Measurements from ENCODE around the gene LRRC15.

Gene LRRC15

DNA sequence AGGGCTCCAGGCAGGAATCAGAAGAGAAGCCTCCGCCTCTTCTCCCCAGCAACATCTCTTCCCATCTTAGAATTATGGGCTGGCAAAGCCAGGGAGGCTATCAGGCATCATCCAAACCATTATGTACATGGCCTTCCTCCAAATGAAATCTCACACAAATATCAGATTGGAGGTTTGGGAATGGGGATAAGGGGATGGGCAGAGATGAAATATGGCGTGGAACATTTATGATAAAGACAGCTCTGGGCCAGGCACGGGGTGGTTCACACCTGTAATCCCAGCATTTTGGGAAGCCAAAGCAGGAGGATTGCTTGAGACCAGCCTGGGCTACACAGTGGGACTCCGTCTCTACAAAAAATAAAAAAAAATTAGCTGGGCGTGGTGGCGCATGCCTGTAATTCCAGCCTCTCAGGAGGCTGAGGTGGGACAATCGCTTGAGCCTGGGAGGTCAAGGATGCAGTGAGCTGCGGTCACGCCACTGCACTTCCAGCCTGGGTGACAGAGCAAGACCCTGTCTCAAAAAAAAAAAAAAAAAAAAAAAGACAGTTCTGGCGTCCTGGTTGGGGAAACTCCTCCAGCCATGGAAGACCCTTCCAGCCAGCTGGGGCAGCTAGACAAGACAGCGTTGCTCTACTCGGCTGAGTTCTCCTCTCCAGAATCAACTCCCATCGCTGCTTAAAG is 55.0 kb downstream of the LRRC15 start:
- H3K27me3 Mint-ChIP-seq: peaks cover 60% of the 10 kb centered on the region
- peak overlapping the region; percentile 73 for H3K4me3 Mint-ChIP-seq
- peaks cover 9% of the 10 kb centered on the region for H3K9me3 Mint-ChIP-seq
- no peak for ATAC-seq (replicated peaks; ENCODE audit: extremely low read depth, poor library complexity, severe bottlenecking)
- DNase-seq (ENCODE audit: low spot score in 2 of 2): no peak
- peaks cover 6% of the 10 kb centered on the region for H3K4me1 Mint-ChIP-seq
- H3K36me3 Mint-ChIP-seq (ENCODE audit: insufficient read depth): peaks cover 3% of the 10 kb centered on the region
- no peak overlapping the region for H3K27ac Mint-ChIP-seq (ENCODE audit: low read depth)

DNA sequence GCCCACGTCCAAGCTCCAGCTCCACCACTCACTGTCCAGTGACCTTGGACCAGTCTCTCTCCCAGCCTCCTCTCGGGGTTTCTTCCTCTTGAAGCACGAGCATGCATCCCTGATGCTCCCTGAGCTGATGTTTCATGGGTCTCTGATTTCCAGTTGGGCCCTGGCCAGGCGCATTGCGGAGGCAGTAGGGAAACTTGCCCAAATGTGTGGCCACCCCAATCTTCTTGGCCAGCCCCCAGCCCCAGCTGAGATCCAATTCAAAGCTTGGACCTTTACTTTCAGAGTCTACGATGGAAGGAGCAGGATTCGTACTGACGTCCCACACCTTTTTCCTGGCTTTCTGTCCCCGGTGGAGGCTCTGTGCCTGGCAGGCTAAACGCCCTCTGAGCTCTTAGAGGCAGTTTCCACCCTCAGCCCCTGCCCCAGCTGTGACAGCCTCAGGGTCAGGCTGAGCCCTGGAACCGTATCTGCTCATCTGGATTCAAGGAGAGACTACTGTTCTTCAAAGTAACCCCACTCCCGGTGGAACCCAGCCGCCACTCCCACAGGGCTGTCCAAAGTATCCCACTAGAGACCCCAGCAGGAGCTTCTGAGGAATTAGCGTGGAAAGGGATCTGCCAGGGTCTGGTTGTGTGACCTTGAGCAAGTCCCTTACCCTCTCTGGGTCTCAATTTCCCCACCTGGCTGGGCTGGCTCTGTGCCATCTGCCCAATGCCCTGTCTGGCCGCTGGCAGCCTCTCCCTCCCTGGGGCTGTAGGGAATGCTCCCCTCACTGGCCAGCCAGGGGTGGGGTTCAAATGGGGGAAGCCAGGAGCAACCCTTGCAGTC is 55.8 kb downstream of the LRRC15 start:
- H3K4me3 Mint-ChIP-seq: no peak overlapping the region
- peaks cover 3% of the 10 kb centered on the region for H3K36me3 Mint-ChIP-seq (ENCODE audit: insufficient read depth)
- H3K9me3 Mint-ChIP-seq: peaks cover 1% of the 10 kb centered on the region
- no peak for DNase-seq (ENCODE audit: low spot score in 2 of 2)
- H3K27ac Mint-ChIP-seq (ENCODE audit: low read depth): no peak overlapping the region
- ATAC-seq (replicated peaks; ENCODE audit: extremely low read depth, poor library complexity, severe bottlenecking): no peak
- H3K4me1 Mint-ChIP-seq: peaks cover 6% of the 10 kb centered on the region
- H3K27me3 Mint-ChIP-seq: peaks cover 53% of the 10 kb centered on the region

GRCh38 chr3:194312743-194313281 is 56.7 kb downstream of the LRRC15 start:
- no peak overlapping the region for H3K4me3 Mint-ChIP-seq
- H3K36me3 Mint-ChIP-seq (ENCODE audit: insufficient read depth): peaks cover 3% of the 10 kb centered on the region
- H3K27me3 Mint-ChIP-seq: peaks cover 43% of the 10 kb centered on the region
- DNase-seq (ENCODE audit: low spot score in 2 of 2) (no peak), ATAC-seq (replicated peaks; ENCODE audit: extremely low read depth, poor library complexity, severe bottlenecking) (no peak)
- peaks cover 6% of the 10 kb centered on the region for H3K4me1 Mint-ChIP-seq
- H3K9me3 Mint-ChIP-seq: no peaks in the 10 kb centered on the region
- no peak overlapping the region for H3K27ac Mint-ChIP-seq (ENCODE audit: low read depth)

- Mint-ChIP-seq H3K4me1 (peaks cover 9% of the 10 kb centered on the region), H3K36me3 (ENCODE audit: insufficient read depth) (peaks cover 3% of the 10 kb centered on the region), H3K27me3 (peaks cover 37% of the 10 kb centered on the region), H3K4me3 (no peak overlapping the region), H3K27ac (ENCODE audit: low read depth) (no peak overlapping the region), H3K9me3 (no peaks in the 10 kb centered on the region)
- DNase-seq (ENCODE audit: low spot score in 2 of 2): no peak
- ATAC-seq (replicated peaks; ENCODE audit: extremely low read depth, poor library complexity, severe bottlenecking): no peak
Measured at GRCh38 chr3:194312186-194312742, 57.3 kb downstream of the LRRC15 start.

DNA sequence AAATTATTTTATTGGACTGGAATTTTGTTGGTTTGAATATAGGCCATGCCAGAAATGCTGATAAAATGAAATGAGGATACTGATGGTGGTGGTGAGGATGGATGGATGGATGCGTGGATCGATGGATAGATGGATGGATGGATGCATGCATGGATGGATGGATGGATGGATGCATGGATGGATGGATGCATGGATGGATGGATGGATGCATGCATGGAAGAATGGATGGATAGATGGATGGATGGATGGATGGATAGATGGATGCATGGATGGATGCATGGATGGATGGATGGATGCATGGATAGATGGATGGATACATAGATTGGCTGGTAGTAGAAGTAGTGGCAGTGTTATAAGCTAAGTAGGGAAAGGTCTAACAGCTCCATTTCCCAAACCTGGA is 58.5 kb downstream of the LRRC15 start:
- peaks cover 25% of the 10 kb centered on the region for H3K27me3 Mint-ChIP-seq
- H3K27ac Mint-ChIP-seq (ENCODE audit: low read depth): no peak overlapping the region
- H3K36me3 Mint-ChIP-seq (ENCODE audit: insufficient read depth): peaks cover 2% of the 10 kb centered on the region
- H3K9me3 Mint-ChIP-seq: no peaks in the 10 kb centered on the region
- peaks cover 22% of the 10 kb centered on the region for H3K4me1 Mint-ChIP-seq
- DNase-seq (ENCODE audit: low spot score in 2 of 2): no peak
- ATAC-seq (replicated peaks; ENCODE audit: extremely low read depth, poor library complexity, severe bottlenecking): no peak
- no peak overlapping the region for H3K4me3 Mint-ChIP-seq

GRCh38 chr3:194310060-194310835 is 59.3 kb downstream of the LRRC15 start:
- Mint-ChIP-seq H3K4me3 (no peak overlapping the region), H3K27ac (ENCODE audit: low read depth) (no peak overlapping the region), H3K9me3 (no peaks in the 10 kb centered on the region), H3K27me3 (peaks cover 21% of the 10 kb centered on the region), H3K36me3 (ENCODE audit: insufficient read depth) (peaks cover 2% of the 10 kb centered on the region), H3K4me1 (peaks cover 25% of the 10 kb centered on the region)
- no peak for DNase-seq (ENCODE audit: low spot score in 2 of 2)
- no peak for ATAC-seq (replicated peaks; ENCODE audit: extremely low read depth, poor library complexity, severe bottlenecking)

DNA sequence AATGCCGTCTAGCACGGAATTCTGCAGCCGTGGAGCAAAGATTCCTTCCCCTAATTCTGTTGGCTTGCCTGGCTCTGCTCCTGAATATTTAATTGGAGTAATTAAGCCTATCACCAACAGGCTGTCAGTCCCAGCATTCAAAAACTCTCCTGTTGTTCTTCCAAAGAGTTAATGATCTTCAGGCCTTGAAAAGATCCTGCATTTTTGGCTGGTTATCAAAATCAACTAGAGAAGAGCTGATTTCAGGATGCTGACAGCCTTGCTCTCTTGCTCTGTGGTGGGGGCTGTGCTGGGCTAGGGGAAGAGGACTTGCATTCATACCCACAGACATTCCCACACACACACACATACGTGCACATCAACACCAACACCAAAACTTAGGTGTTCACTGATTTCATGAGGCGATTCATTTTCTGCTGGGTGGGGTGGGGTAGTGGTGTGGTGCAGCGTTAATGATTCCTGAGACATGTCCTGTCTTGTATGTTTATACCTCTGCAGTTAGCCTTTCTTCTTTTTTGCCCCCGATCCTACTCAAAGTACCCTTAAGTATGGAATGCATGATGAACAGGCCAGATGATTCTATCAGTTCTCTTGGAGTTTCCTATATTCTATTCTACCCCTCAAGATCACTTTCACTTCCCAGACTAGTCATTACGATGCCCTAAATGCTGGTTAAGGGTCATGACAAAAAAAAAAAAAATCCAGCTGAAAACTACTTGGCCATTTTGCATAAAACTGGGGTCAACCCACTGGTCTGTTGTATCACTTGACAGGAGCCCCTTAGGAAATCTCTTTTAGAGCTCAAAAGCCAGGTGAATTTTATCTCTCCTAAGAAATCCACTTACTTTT is 60.7 kb downstream of the LRRC15 start:
- Mint-ChIP-seq H3K27me3 (peaks cover 14% of the 10 kb centered on the region), H3K27ac (ENCODE audit: low read depth) (no peak overlapping the region), H3K4me3 (no peak overlapping the region), H3K4me1 (peaks cover 26% of the 10 kb centered on the region), H3K36me3 (ENCODE audit: insufficient read depth) (peaks cover 2% of the 10 kb centered on the region), H3K9me3 (no peaks in the 10 kb centered on the region)
- DNase-seq (ENCODE audit: low spot score in 2 of 2): no peak
- no peak for ATAC-seq (replicated peaks; ENCODE audit: extremely low read depth, poor library complexity, severe bottlenecking)

- Mint-ChIP-seq H3K36me3 (ENCODE audit: insufficient read depth) (peaks cover 2% of the 10 kb centered on the region), H3K27ac (ENCODE audit: low read depth) (no peak overlapping the region), H3K9me3 (no peaks in the 10 kb centered on the region), H3K4me1 (peaks cover 26% of the 10 kb centered on the region), H3K27me3 (peaks cover 13% of the 10 kb centered on the region), H3K4me3 (no peak overlapping the region)
- no peak for DNase-seq (ENCODE audit: low spot score in 2 of 2)
- ATAC-seq (replicated peaks; ENCODE audit: extremely low read depth, poor library complexity, severe bottlenecking): no peak
Measured at GRCh38 chr3:194307849-194308248, 61.7 kb downstream of the LRRC15 start.

DNA sequence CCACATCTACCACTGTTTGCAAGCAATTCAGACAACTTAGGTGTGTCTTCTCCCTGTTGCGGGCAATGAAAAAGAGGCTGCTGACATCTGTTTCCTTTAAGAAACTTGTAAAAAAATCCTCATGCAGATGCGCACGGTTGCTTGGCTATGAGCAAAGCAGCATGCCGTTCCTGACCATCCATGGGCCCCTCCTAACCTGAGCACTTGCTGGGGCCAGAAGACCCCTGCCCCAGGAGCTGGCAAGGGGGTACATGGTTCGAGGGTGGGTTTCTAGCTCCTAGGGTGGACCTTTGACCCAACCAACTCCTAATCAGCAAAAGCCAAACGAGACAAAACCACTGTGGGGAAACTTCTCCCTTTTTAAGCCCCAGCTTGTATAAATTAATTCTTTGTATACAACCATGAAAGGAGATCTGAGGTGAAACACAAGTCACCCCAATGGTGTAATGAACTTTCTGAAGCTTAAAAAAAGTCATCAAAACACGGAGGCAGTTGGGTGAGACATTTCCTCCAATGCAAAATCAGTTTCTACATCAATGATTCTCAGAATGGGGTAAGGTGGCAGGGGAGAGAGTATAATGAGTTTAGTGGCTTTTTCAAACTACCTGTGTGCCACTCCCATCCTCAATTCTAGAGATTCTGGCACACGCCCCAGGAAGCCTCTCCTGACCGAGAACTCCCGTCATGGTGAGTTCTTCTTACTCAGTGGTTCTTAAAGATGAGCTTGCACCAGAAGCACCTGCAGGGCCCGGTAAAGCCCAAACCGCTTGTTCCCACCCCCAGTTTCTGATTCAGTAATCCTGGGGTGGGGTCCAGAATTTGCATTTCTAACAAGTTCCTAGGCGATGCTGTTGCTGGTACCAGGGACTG is 62.5 kb downstream of the LRRC15 start:
- ATAC-seq (replicated peaks; ENCODE audit: extremely low read depth, poor library complexity, severe bottlenecking) (peak; percentile 42), DNase-seq (ENCODE audit: low spot score in 2 of 2) (no peak)
- Mint-ChIP-seq H3K36me3 (ENCODE audit: insufficient read depth) (peaks cover 2% of the 10 kb centered on the region), H3K27ac (ENCODE audit: low read depth) (no peak overlapping the region), H3K4me3 (peak overlapping the region; percentile 40), H3K4me1 (peaks cover 26% of the 10 kb centered on the region), H3K27me3 (peaks cover 5% of the 10 kb centered on the region), H3K9me3 (no peaks in the 10 kb centered on the region)

GRCh38 chr3:194306109-194306686 is 63.3 kb downstream of the LRRC15 start:
- no peaks in the 10 kb centered on the region for H3K9me3 Mint-ChIP-seq
- H3K36me3 Mint-ChIP-seq (ENCODE audit: insufficient read depth): peaks cover 2% of the 10 kb centered on the region
- DNase-seq (ENCODE audit: low spot score in 2 of 2) (peak in 1 of 2 donors; percentile 26), ATAC-seq (replicated peaks; ENCODE audit: extremely low read depth, poor library complexity, severe bottlenecking) (peak; percentile 78)
- peaks cover 26% of the 10 kb centered on the region for H3K4me1 Mint-ChIP-seq
- H3K4me3 Mint-ChIP-seq: peak overlapping the region; percentile 40
- no peaks in the 10 kb centered on the region for H3K27me3 Mint-ChIP-seq
- no peak overlapping the region for H3K27ac Mint-ChIP-seq (ENCODE audit: low read depth)

Measured in central memory CD8-positive, alpha-beta T cell (primary cell).